K562 (cell line): ENCODE measurements around the gene PAX8. TPM values are rescaled to one million over a fixed set of nuclear protein-coding genes. Genes with fewer than 3 reads are reported as not detected.

Experiments used
- ATAC-seq: fragments of 200-7000 bp; cut with Tn5 transposase; 3 replicates; pipeline ENCODE4 v1.9.1; 2020; ENCODE audit warnings: moderate library complexity
- BruUV-seq: library from RNA; stranded (reverse); fragments of 400-500 nt; replicated peaks from 2 replicates; lab custom pipeline; 2021; lab: Mats Ljungman, UMichigan
- CTCF ChIA-PET: fragments of 300-600 bp; formaldehyde crosslinking; extraction: SDS; loops from one replicate; lab custom pipeline; 2021; ENCODE audit warnings: low intra/inter-chr PET ratio; lab: Yijun Ruan, JAX
- POLR2A ChIA-PET: fragments of 300-600, 350-650 bp; sonication (Branson Sonifier 250); formaldehyde crosslinking; extraction: SDS; loops from one replicate; lab custom pipeline; 2021; ENCODE audit warnings: antibody characterized with exemption, inconsistent platforms; lab: Yijun Ruan, JAX
- DNase-seq, 4 experiments: peaks; one replicate each; pipeline versions ENCODE4 v3.0.0 to v3.0.0-alpha.2; 2011 to 2018; ENCODE audit warnings: low spot score in 3 of 4, mixed read lengths in 3 of 4; ENCODE audit errors: extremely low read depth in 1 of 4
- FAIRE-seq: peaks from 2 replicates; lab custom pipeline; 2011; peaks lifted over from hg19 to GRCh38; lab: Jason Lieb, UNC
- H2AFZ ChIP-seq: 2 replicates; pipeline ENCODE4 v1.6.0; 2011; ENCODE audit warnings: low read depth, low read length, control low read depth, inconsistent platforms
- H3K27ac ChIP-seq: fragments of 200-600 bp; 3 replicates; pipeline ENCODE4 v1.8.0; 2011; ENCODE audit warnings: low read depth, mild to moderate bottlenecking, control low read depth, inconsistent platforms, low read length, moderate library complexity, mixed read lengths; ENCODE audit errors: extremely low read depth
- H3K27me3 ChIP-seq, 2 experiments: fragments of 300-600 bp in 1 of 2; 2 replicates in 1 of 2; 3 replicates in 1 of 2; pipeline versions ENCODE4 v1.6.0 to v1.8.0; 2011; ENCODE audit warnings: inconsistent platforms in 2 of 2, low read length in 2 of 2, mild to moderate bottlenecking in 1 of 2, mixed read lengths in 1 of 2, moderate library complexity in 1 of 2; ENCODE audit not compliant: control insufficient read depth in 2 of 2, insufficient read depth in 2 of 2
- H3K36me3 ChIP-seq: fragments of 300-600 bp; 3 replicates; pipeline ENCODE4 v1.8.0; 2011; ENCODE audit warnings: mild to moderate bottlenecking, low read length, inconsistent platforms; ENCODE audit not compliant: control insufficient read depth, insufficient read depth
- H3K4me1 ChIP-seq, 2 experiments: fragments of 200-600 bp in 1 of 2; replicated peaks in 1 of 2; 2 replicates in 1 of 2; 3 replicates in 1 of 2; pipeline versions ENCODE4 v1.5.1 to v1.8.0; 2011; ENCODE audit warnings: inconsistent platforms in 2 of 2, low read length in 2 of 2, mild to moderate bottlenecking in 1 of 2, mixed read lengths in 1 of 2, moderate library complexity in 1 of 2; ENCODE audit not compliant: control insufficient read depth in 2 of 2, insufficient read depth in 2 of 2
- H3K4me2 ChIP-seq: 2 replicates; pipeline ENCODE4 v1.6.1; 2011; ENCODE audit warnings: low read length, control low read depth, inconsistent platforms, mixed read lengths; ENCODE audit not compliant: insufficient read depth
- H3K4me3 ChIP-seq: fragments of 200-600 bp; sonication (generic), shearing (Covaris generic); 2 replicates; pipeline ENCODE4 v1.5.1; 2016; ENCODE audit warnings: control low read depth, inconsistent platforms
- H3K79me2 ChIP-seq: fragments of 200-600 bp; 3 replicates; pipeline ENCODE4 v1.8.0; 2011; ENCODE audit warnings: low read length, inconsistent platforms; ENCODE audit not compliant: control insufficient read depth, insufficient read depth
- H3K9ac ChIP-seq, 2 experiments: 2 replicates each; pipeline versions ENCODE4 v1.6.0 to v1.6.1; 2011; ENCODE audit warnings: low read depth in 2 of 2, low read length in 2 of 2, control low read depth in 1 of 2, inconsistent platforms in 1 of 2, mild to moderate bottlenecking in 1 of 2, mixed read lengths in 1 of 2; ENCODE audit not compliant: insufficient read depth in 1 of 2
- H3K9me1 ChIP-seq: one replicate; pipeline ENCODE4 v1.6.0; 2011; ENCODE audit warnings: inconsistent platforms, mild to moderate bottlenecking, low read length, moderate library complexity; ENCODE audit not compliant: control insufficient read depth, insufficient read depth
- H3K9me3 ChIP-seq: replicated peaks from 2 replicates; pipeline ENCODE4 v1.5.1; 2011; ENCODE audit warnings: low read depth, low read length, inconsistent platforms; ENCODE audit not compliant: control insufficient read depth, insufficient read depth
- H4K20me1 ChIP-seq: replicated peaks from 2 replicates; pipeline ENCODE4 v1.6.1; 2011; ENCODE audit warnings: low read length, inconsistent platforms, mixed read lengths; ENCODE audit not compliant: control insufficient read depth, insufficient read depth
- CHAMP1 ChIP-seq: fragments of 450-650 bp; IDR thresholded peaks from 2 replicates; pipeline ENCODE4 v1.6.1; 2016; ENCODE audit warnings: mild to moderate bottlenecking
- EHMT2 ChIP-seq: fragments of 450-650 bp; IDR thresholded peaks from 2 replicates; pipeline ENCODE4 v1.6.1; 2018; ENCODE audit warnings: antibody characterized with exemption
- ESRRA ChIP-seq: fragments of 450-650 bp; IDR thresholded peaks from 2 replicates; pipeline ENCODE4 v1.6.1; 2014; ENCODE audit warnings: low read depth, mild to moderate bottlenecking, moderate library complexity, borderline replicate concordance
- MAFK ChIP-seq: IDR thresholded peaks from 2 replicates; pipeline ENCODE4 v1.6.1; 2011; ENCODE audit warnings: low read length, improper control_type of control experiment
- PML ChIP-seq: IDR thresholded peaks from 2 replicates; pipeline ENCODE4 v1.6.1; 2012; ENCODE audit warnings: low read length, inconsistent platforms
- RFX5 ChIP-seq: IDR thresholded peaks from 2 replicates; pipeline ENCODE4 v1.6.1; 2011; ENCODE audit warnings: low read depth, mild to moderate bottlenecking, improper control_type of control experiment, low read length
- U2AF2 ChIP-seq: fragments of 200-400 bp; formaldehyde crosslinking; optimal IDR thresholded peaks from 2 replicates; pipeline ENCODE3; 2017; ENCODE audit warnings: low read depth, mild to moderate bottlenecking, low read length
- ZFP91 ChIP-seq: sonication (generic); formaldehyde crosslinking; IDR thresholded peaks from 2 replicates; pipeline ENCODE4 v1.8.0; 2022; ENCODE audit warnings: mild to moderate bottlenecking, missing genetic modification reagents
- ZNF263 ChIP-seq: sonication (generic); formaldehyde crosslinking; IDR thresholded peaks from 2 replicates; pipeline ENCODE4 v1.8.0; 2022; ENCODE audit warnings: mild to moderate bottlenecking, missing genetic modification reagents, borderline replicate concordance
- ZNF395 ChIP-seq: fragments of 200-800 bp; sonication (Bioruptor generic); IDR thresholded peaks from 2 replicates; pipeline ENCODE4 v1.6.1; 2017; ENCODE audit warnings: missing genetic modification characterization, missing compliant biosample characterization
- ZNF695 ChIP-seq: fragments of 450-650 bp; formaldehyde crosslinking; IDR thresholded peaks from 2 replicates; pipeline ENCODE4 v1.4.0; 2020; ENCODE audit warnings: mild to moderate bottlenecking, moderate library complexity
- WGBS: fragments of 100-300 bp; shearing (Covaris generic); methylation state at CpG from one replicate; pipeline ENCODE4 v1.1.6; 2016; ENCODE audit warnings: low coverage, mixed read lengths; ENCODE audit not compliant: insufficient coverage; ENCODE audit errors: missing lambda C conversion rate; 5-methylcytosine and 5-hydroxymethylcytosine counted together
- in situ Hi-C: fragments of 300-500 bp; cut with MboI; formaldehyde crosslinking; loops from 4 replicates; pipeline ENCODE4 v1.15.0; 2018; ENCODE audit warnings: inconsistent platforms, mixed read lengths
- intact Hi-C: fragments of 100-400 bp; cut with micrococcal nuclease; formaldehyde crosslinking; loops from 2 replicates; pipeline ENCODE4 v1.14.2; 2022
- polyA plus RNA-seq, 8 experiments: library from polyadenylated mRNA; depleted of rRNA in 4 of 8; stranded (reverse) in 5 of 8; unstranded in 3 of 8; fragments of >200 nt; fragmentation: Nextera tagmentation in 2 of 8; fragmentation: Illumina TruSeq in 1 of 8; extraction: Ambion mirVana in 2 of 8; extraction: Trizol in 1 of 8; gene quantifications; 2 replicates each; pipeline versions ENCODE4 v1.2.1 to v1.2.3, GENCODE V29; 2011 to 2014; ENCODE audit warnings: inconsistent platforms in 1 of 8, missing spikeins in 1 of 8
- total RNA-seq, 7 experiments: library from RNA; depleted of rRNA in 6 of 7; stranded (reverse); fragments of >200 nt in 6 of 7; fragmentation: Illumina TruSeq in 2 of 7; extraction: Trizol in 2 of 7; gene quantifications; 2 replicates each; pipeline versions ENCODE4 v1.2.1 to v1.2.3, GENCODE V29; 2011 to 2021; ENCODE audit warnings: low replicate concordance in 1 of 7
- TF ChIP-seq, protein P1 (sequence below): fragments of 450-650 bp; formaldehyde crosslinking; IDR thresholded peaks from 2 replicates; pipeline ENCODE4 v1.4.0; 2022; ENCODE audit warnings: missing genetic modification characterization
- TF ChIP-seq, protein P2 (sequence below): fragments of 450-650 bp; formaldehyde crosslinking; conservative IDR thresholded peaks from 2 replicates; pipeline ENCODE4 v1.4.0; 2022; ENCODE audit warnings: mild to moderate bottlenecking, missing genetic modification characterization

PAX8 gene
- total and polyA plus RNA-seq, 9 of the 15 experiments (the other 6 are each of a cell fraction or from before 2014, with no cell fraction given) = 0.13 to 2.1 (median 0.51) TPM

DNA sequence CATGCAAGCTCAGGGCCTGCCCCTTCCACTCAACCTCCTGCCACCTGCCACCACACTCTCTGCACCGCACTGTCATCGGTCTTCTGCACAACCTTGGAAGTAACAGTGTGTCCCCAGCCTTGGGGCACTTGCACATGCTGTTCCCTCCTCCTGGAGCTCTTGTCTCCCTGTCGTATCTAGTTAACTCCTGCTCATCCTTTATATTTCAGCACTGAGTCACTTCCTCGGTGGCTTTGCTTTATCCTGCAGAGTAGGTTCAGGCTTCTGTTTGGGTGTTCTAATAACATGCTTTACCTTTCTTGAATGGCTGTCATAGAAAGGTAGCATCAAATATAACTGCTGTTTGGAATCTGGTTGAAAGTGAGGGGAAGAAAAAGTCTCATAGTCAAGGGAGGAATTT, 25.3 kb downstream of the PAX8 start (continued):
- no peak for TF ChIP-seq RFX5
- no peak for TF ChIP-seq ZFP91 (CRISPR knock-in tag)
- TF ChIP-seq ZNF263 (CRISPR knock-in tag) = no peak
- no peak for TF ChIP-seq ESRRA

DNA sequence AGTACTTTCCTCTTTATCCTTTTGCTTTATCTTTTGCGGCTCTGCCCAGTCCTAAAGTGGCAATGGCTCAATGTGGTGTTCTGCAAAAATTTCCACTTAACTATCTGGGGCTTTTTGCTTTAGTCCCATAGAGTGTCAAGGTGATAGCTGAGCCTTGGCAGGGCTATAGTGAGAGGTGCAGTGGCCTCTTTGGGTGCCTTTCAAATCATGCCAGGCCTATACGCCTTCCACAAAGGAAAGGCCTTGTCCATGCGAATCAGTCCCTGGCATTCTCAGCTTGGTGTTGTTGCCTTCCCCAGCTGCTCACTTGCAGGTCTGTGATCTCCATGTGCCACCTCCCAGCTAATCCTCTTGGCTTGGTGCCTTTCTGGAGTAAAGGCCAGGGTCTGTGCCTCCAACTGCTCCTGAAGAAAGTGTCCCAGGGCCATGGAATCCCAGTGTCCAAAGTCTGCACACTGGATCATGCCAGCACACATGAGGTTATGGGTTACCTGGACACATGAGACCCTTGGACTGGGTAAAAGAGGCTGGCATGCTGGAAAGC, 26.6 kb downstream of the PAX8 start:
- Histone ChIP-seq H3K79me2 (no peaks in the 10 kb centered on the region), H3K4me3 (no peak overlapping the region), H3K27ac (no peak overlapping the region), H3K4me2 (no peak overlapping the region), H3K27me3 (no peaks in the 10 kb centered on the region), H3K9ac (no peak overlapping the region), H3K36me3 (peaks cover 5% of the 10 kb centered on the region; the same call in 1 of the 3 replicates), H3K9me3 (no peaks in the 10 kb centered on the region), H4K20me1 (no peaks in the 10 kb centered on the region), H2AFZ (no peak overlapping the region), H3K4me1 (peaks cover 0 to 20% of the 10 kb centered on the region in 2 experiments; a peak in 3 of 5 replicates), H3K9me1 (no peaks in the 10 kb centered on the region)
- 91% methylated on average over 3 of the region's 3 CpGs for WGBS
- ChIA-PET POLR2A (interaction anchor here (0.6 to 1.7 kb wide), 4 partner anchors 10 to 400 kb away, joined by 3 read pairs; no protein-coding TSS in a partner anchor), CTCF (no interaction called here)
- intact Hi-C loops (no loop called here), in situ Hi-C loops (no loop called here)
- ATAC-seq = no peak
- no TSS peak for BruUV-seq
- no peak for FAIRE-seq
- no peak for DNase-seq
- TF ChIP-seq MAFK = no peak
- TF ChIP-seq, protein P1, sequence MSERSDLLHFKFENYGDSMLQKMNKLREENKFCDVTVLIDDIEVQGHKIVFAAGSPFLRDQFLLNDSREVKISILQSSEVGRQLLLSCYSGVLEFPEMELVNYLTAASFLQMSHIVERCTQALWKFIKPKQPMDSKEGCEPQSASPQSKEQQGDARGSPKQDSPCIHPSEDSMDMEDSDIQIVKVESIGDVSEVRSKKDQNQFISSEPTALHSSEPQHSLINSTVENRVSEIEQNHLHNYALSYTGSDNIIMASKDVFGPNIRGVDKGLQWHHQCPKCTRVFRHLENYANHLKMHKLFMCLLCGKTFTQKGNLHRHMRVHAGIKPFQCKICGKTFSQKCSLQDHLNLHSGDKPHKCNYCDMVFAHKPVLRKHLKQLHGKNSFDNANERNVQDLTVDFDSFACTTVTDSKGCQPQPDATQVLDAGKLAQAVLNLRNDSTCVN (CRISPR knock-in tag) = no peak
- no peak for TF ChIP-seq EHMT2
- no peak for TF ChIP-seq RFX5
- no peak for TF ChIP-seq ZNF695 (CRISPR knock-in tag)
- no peak for TF ChIP-seq PML
- TF ChIP-seq U2AF2 = no peak
- TF ChIP-seq, protein P2, sequence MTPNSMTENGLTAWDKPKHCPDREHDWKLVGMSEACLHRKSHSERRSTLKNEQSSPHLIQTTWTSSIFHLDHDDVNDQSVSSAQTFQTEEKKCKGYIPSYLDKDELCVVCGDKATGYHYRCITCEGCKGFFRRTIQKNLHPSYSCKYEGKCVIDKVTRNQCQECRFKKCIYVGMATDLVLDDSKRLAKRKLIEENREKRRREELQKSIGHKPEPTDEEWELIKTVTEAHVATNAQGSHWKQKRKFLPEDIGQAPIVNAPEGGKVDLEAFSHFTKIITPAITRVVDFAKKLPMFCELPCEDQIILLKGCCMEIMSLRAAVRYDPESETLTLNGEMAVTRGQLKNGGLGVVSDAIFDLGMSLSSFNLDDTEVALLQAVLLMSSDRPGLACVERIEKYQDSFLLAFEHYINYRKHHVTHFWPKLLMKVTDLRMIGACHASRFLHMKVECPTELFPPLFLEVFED (CRISPR knock-in tag) = no peak
- TF ChIP-seq ZNF395 (CRISPR knock-in tag) = no peak
- no peak for TF ChIP-seq CHAMP1
